Type B pancreatic cell (in vitro differentiated cells): ENCODE measurements around the gene RPL31. TPM values are rescaled to one million over a fixed set of nuclear protein-coding genes. Genes with fewer than 3 reads are reported as not detected.
"Not testable (repeated sequence)": the region's sequence is repeated elsewhere in the genome, so short reads cannot be mapped to it uniquely, and the experiment has no call there.

Source experiments
- DNase-seq: peaks from one replicate; pipeline ENCODE4 v3.0.0; 2021; ENCODE audit warnings: mixed read lengths; ENCODE audit not compliant: unreplicated experiment; ENCODE audit errors: extremely low spot score
- H3K27ac Mint-ChIP-seq: 2 replicates; pipeline ENCODE4 v1.8.0; 2021; ENCODE audit warnings: mild to moderate bottlenecking, mixed read lengths
- H3K27me3 Mint-ChIP-seq: 2 replicates; pipeline ENCODE4 v1.8.0; 2021; ENCODE audit warnings: mixed read lengths
- H3K36me3 Mint-ChIP-seq: 2 replicates; pipeline ENCODE4 v1.8.0; 2021; ENCODE audit warnings: mixed read lengths
- H3K4me1 Mint-ChIP-seq: one replicate; pipeline ENCODE4 v1.8.0; 2021; ENCODE audit warnings: mixed read lengths; ENCODE audit not compliant: unreplicated experiment
- H3K4me3 Mint-ChIP-seq: 2 replicates; pipeline ENCODE4 v1.8.0; 2021; ENCODE audit warnings: mild to moderate bottlenecking, mixed read lengths
- H3K9me3 Mint-ChIP-seq: 2 replicates; pipeline ENCODE4 v1.8.0; 2021; ENCODE audit warnings: mixed read lengths
- CTCF ChIP-seq: fragments of 200-600 bp; sonication (generic); conservative IDR thresholded peaks from 2 replicates; pipeline ENCODE4 v1.5.0; 2021; ENCODE audit warnings: antibody characterized with exemption, mild to moderate bottlenecking
- total RNA-seq: library from RNA; stranded (reverse); gene quantifications from 2 replicates; pipeline ENCODE4 v1.2.1, GENCODE V29; 2021; ENCODE audit warnings: low replicate concordance

RPL31 gene
- total RNA-seq, 1 donor from 2014 or later: 1,718 TPM

- H3K36me3 Mint-ChIP-seq: peaks cover 11% of the 10 kb centered on the region
- DNase-seq: no peak
- H3K9me3 Mint-ChIP-seq: no peaks in the 10 kb centered on the region
- H3K27ac Mint-ChIP-seq: no peak overlapping the region
- no peak for TF ChIP-seq CTCF
- H3K4me1 Mint-ChIP-seq: peaks cover 4% of the 10 kb centered on the region
- H3K27me3 Mint-ChIP-seq: no peaks in the 10 kb centered on the region
- H3K4me3 Mint-ChIP-seq: no peak overlapping the region
Measured at GRCh38 chr2:101045330-101045729, 43.2 kb downstream of the RPL31 start.

GRCh38 chr2:101047075-101047766 lies 45.1 kb downstream of the RPL31 start:
- no peak for TF ChIP-seq CTCF
- H3K4me3 Mint-ChIP-seq: no peak overlapping the region
- no peaks in the 10 kb centered on the region for H3K27me3 Mint-ChIP-seq
- H3K36me3 Mint-ChIP-seq: peaks cover 19% of the 10 kb centered on the region
- DNase-seq: no peak
- peaks cover 4% of the 10 kb centered on the region for H3K4me1 Mint-ChIP-seq
- no peaks in the 10 kb centered on the region for H3K9me3 Mint-ChIP-seq
- no peak overlapping the region for H3K27ac Mint-ChIP-seq

- no peaks in the 10 kb centered on the region for H3K9me3 Mint-ChIP-seq
- DNase-seq: no peak
- TF ChIP-seq CTCF: no peak
- peaks cover 4% of the 10 kb centered on the region for H3K4me1 Mint-ChIP-seq
- no peak overlapping the region for H3K27ac Mint-ChIP-seq
- H3K4me3 Mint-ChIP-seq: no peak overlapping the region
- peaks cover 19% of the 10 kb centered on the region for H3K36me3 Mint-ChIP-seq
- H3K27me3 Mint-ChIP-seq: no peaks in the 10 kb centered on the region
Measured at GRCh38 chr2:101047774-101048173, 45.7 kb downstream of the RPL31 start.

GRCh38 chr2:101048756-101049155 lies 46.7 kb downstream of the RPL31 start:
- no peak for DNase-seq
- no peak for TF ChIP-seq CTCF
- H3K4me3 Mint-ChIP-seq: no peak overlapping the region
- no peaks in the 10 kb centered on the region for H3K27me3 Mint-ChIP-seq
- peaks cover 23% of the 10 kb centered on the region for H3K36me3 Mint-ChIP-seq
- no peak overlapping the region for H3K27ac Mint-ChIP-seq
- peaks cover 4% of the 10 kb centered on the region for H3K4me1 Mint-ChIP-seq
- no peaks in the 10 kb centered on the region for H3K9me3 Mint-ChIP-seq

- not testable (repeated sequence) for H3K4me1 Mint-ChIP-seq, H3K27me3 Mint-ChIP-seq, H3K4me3 Mint-ChIP-seq, DNase-seq, H3K9me3 Mint-ChIP-seq, H3K27ac Mint-ChIP-seq
- peaks cover 26% of the 10 kb centered on the region for H3K36me3 Mint-ChIP-seq
Measured at GRCh38 chr2:101050886-101051285, 48.8 kb downstream of the RPL31 start.

- H3K36me3 Mint-ChIP-seq: peaks cover 28% of the 10 kb centered on the region
- H3K27me3 Mint-ChIP-seq: no peaks in the 10 kb centered on the region
- no peaks in the 10 kb centered on the region for H3K9me3 Mint-ChIP-seq
- H3K4me1 Mint-ChIP-seq: no peaks in the 10 kb centered on the region
- H3K27ac Mint-ChIP-seq: no peak overlapping the region
- H3K4me3 Mint-ChIP-seq: no peak overlapping the region
- TF ChIP-seq CTCF: no peak
- DNase-seq: no peak
Measured at GRCh38 chr2:101052147-101052546, 50.1 kb downstream of the RPL31 start.
